GM10248 (cell line): ENCODE results near the gene FUT8.

ENCODE experiments used
- CTCF ChIA-PET: fragments of 300-600 bp; sonication (Branson Sonifier 250); formaldehyde crosslinking; extraction: SDS; loops from one replicate; lab custom pipeline; 2021; ENCODE audit warnings: antibody characterized with exemption; lab: Yijun Ruan, JAX
- POLR2A ChIA-PET: fragments of 350-650 bp; sonication (Branson Sonifier 250); formaldehyde crosslinking; extraction: SDS; loops from one replicate; lab custom pipeline; 2020; ENCODE audit warnings: antibody characterized with exemption; lab: Yijun Ruan, JAX
- DNase-seq: peaks from one replicate; pipeline ENCODE4 v3.0.0; 2012; ENCODE audit errors: extremely low spot score
- TF ChIP-seq, protein P1 (sequence below): IDR thresholded peaks from 2 replicates; pipeline ENCODE4 v1.5.1; 2012; ENCODE audit warnings: mild to moderate bottlenecking, low read depth; ENCODE audit errors: extremely low read depth, missing control alignments, control extremely low read depth

The FUT8 gene

DNA sequence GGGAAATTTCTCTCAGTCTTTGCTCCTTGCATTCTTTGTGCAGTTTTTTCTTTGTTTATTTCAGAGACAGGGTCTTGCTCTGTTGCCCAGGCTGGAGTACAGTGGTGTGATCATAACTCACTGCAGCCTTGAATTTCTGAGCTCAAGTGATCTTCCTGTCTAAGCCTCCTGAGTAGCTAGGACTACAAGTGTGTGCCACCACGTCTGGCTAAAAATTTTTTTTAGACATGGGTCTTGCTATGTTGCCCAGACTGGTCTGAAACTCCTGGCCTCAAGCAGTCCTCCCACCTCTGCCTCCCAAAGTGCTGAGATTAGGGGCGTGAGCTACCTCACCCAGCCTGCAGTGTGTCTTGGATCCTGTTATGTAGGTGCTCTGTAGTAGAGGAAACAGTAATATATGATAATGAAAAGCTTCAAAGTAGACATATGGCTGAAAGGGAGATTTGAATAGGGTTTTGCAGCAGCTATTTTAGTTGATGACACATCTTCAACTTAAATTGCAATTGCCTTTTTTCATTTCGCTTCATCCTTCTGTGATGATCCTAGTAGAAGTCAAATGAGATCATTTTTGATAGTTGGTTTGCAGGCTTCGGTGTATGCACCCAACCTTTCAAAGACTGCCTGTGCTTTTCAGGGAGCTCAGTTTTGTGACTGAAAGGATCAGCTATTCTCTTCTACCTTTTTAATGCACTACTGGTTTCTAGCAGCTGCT, 75.4 kb downstream of the FUT8 start:
- ChIA-PET POLR2A (interaction anchor here (0.6 to 1.0 kb wide), 3 partner anchors 15 to 214 kb away, joined by 3 read pairs; no protein-coding TSS in a partner anchor), CTCF (interaction anchor here (1.4 to 9.5 kb wide), 5 partner anchors 11 to 337 kb away, joined by 3 to 69 read pairs (median 7); no protein-coding TSS in a partner anchor)
- TF ChIP-seq, protein P1, sequence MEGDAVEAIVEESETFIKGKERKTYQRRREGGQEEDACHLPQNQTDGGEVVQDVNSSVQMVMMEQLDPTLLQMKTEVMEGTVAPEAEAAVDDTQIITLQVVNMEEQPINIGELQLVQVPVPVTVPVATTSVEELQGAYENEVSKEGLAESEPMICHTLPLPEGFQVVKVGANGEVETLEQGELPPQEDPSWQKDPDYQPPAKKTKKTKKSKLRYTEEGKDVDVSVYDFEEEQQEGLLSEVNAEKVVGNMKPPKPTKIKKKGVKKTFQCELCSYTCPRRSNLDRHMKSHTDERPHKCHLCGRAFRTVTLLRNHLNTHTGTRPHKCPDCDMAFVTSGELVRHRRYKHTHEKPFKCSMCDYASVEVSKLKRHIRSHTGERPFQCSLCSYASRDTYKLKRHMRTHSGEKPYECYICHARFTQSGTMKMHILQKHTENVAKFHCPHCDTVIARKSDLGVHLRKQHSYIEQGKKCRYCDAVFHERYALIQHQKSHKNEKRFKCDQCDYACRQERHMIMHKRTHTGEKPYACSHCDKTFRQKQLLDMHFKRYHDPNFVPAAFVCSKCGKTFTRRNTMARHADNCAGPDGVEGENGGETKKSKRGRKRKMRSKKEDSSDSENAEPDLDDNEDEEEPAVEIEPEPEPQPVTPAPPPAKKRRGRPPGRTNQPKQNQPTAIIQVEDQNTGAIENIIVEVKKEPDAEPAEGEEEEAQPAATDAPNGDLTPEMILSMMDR: no peak
- DNase-seq: no peak

DNA sequence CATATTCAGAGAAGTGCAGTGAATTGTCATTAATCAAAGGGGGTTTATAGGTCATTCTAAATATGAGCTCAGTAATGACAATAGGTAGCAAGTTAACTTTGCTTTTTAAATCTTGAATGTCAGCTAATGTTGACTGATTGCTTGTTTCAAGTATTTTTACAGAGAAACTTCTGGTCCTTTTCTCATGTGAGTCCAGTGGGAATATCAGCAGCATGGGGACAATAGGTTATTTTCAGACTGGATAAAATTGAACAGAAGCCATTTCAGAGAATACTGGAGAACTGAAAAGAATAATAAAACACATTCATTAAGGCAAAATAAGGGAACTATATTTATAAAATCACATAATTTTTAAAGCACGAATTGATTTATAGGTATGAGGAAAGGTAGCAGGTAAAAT, 78.7 kb downstream of the FUT8 start:
- CTCF ChIA-PET: interaction anchor here (9.5 kb wide), 1 partner anchor 12 kb away, joined by 69 read pairs; no protein-coding TSS in a partner anchor
- DNase-seq: no peak
- POLR2A ChIA-PET: no interaction called here
- TF ChIP-seq, protein P1: no peak

DNA sequence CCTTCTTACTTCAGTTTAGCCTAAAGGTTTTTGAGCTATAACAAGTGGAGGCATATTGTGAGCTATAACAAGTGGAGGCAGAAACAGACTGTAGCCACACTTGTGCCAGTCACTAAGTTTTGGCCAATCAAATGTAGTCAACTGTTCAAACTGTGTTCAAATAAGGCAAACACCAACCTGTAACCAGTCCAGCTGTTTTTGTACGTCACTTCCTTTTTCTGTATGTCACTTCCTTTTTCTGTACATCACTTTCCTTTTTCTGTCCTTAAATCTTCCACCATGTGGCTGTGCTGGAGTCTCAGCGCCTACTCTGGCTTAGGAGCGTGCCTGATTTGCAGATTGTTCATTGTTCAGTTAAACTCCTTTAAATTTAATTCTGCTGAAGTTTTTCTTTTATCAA, 79.7 kb downstream of the FUT8 start:
- CTCF ChIA-PET: interaction anchor here (1.1 to 9.5 kb wide), 3 partner anchors 11 to 332 kb away, joined by 4 to 69 read pairs (median 5); no protein-coding TSS in a partner anchor
- POLR2A ChIA-PET: no interaction called here
- TF ChIP-seq, protein P1: no peak
- DNase-seq: no peak

- CTCF ChIA-PET: no interaction called here
- POLR2A ChIA-PET: no interaction called here
- DNase-seq: no peak
- TF ChIP-seq, protein P1: no peak
Observed at GRCh38 chr14:65495196-65495595, 82.7 kb downstream of the FUT8 start.

DNA sequence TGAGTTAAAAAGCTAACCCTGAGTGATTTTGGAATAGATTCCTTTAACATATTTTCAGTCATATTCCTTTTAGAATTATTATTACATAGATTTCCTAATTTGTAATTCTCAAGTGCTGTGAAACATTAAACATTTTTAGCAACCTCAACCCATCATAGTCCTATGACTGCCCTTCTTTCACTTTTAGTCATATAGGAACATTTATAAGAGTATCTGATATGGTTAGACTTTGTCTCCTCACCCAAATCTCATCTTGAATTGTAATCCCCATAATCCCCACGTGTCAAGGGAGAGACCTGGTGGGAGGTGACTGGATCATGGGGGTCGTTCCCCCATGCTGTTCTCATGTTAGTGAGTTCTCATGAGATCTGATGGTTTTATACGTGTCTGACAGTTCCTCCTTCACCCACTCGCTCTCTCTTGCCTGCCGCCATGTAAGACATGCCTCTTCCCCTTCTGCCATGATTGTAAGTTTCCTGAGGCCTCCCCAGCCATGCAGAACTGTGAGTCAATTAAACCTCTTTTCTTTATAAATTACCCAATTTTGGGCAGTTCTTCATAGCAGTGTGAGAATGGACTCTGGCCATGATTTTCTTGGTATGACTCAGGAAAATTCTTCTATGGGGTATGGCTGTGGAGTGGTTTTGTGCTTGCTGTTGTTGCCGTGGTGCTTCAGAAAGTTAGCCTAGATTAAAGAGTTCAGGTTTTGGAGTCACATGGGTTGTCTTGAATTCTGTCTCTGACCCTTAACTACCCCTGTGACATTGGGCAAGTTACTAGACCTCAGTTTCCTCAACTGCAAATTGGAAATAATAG, 83.9 kb downstream of the FUT8 start:
- TF ChIP-seq, protein P1: no peak
- ChIA-PET CTCF (interaction anchor here (1.1 kb wide), 1 partner anchor 20 kb away, joined by 3 read pairs; no protein-coding TSS in a partner anchor), POLR2A (no interaction called here)
- no peak for DNase-seq

GRCh38 chr14:65499138-65499537, 86.6 kb downstream of the FUT8 start:
- ChIA-PET CTCF (interaction anchor here (0.6 to 8.5 kb wide), 4 partner anchors 10 to 335 kb away, joined by 3 to 69 read pairs (median 6); no protein-coding TSS in a partner anchor), POLR2A (no interaction called here)
- TF ChIP-seq, protein P1: no peak
- no peak for DNase-seq
